ENCODE data around the gene NUDT9. TPM values are rescaled to one million over a fixed set of nuclear protein-coding genes. Genes with fewer than 3 reads are reported as not detected.

NUDT9 gene
- total RNA-seq, 1 donor from 2014 or later, result 29.4 TPM

- ATAC-seq (no peak), DNase-seq (ENCODE audit: low spot score) (no peak)
- intact Hi-C loops (cut with DNase I), result no loop called here
These were observed 74.8 kb downstream of the NUDT9 start for GRCh38 chr4:87497159-87497558.

- ATAC-seq (no peak), DNase-seq (ENCODE audit: low spot score) (no peak)
- intact Hi-C loops (cut with DNase I), result no loop called here
These were observed 75.2 kb downstream of the NUDT9 start for GRCh38 chr4:87497578-87497977.

GRCh38 chr4:87498446-87498900 is 76.1 kb downstream of the NUDT9 start:
- ATAC-seq, result peak; percentile 41
- intact Hi-C loops (cut with DNase I), result no loop called here
- no peak for DNase-seq (ENCODE audit: low spot score)

GRCh38 chr4:87499403-87500091 is 77.2 kb downstream of the NUDT9 start:
- DNase-seq (ENCODE audit: low spot score) (no peak), ATAC-seq (peak; percentile 75)
- intact Hi-C loops (cut with DNase I), result no loop called here

- intact Hi-C loops (cut with DNase I), result no loop called here
- no peak for DNase-seq (ENCODE audit: low spot score)
- ATAC-seq, result peak; percentile 14
These were observed 77.7 kb downstream of the NUDT9 start for GRCh38 chr4:87500092-87500462.

GRCh38 chr4:87502580-87503238 is 80.3 kb downstream of the NUDT9 start:
- ATAC-seq (no peak), DNase-seq (ENCODE audit: low spot score) (no peak)
- intact Hi-C loops (cut with DNase I), result no loop called here

GRCh38 chr4:87505862-87506261 is 83.5 kb downstream of the NUDT9 start:
- ATAC-seq (no peak), DNase-seq (ENCODE audit: low spot score) (no peak)
- intact Hi-C loops (cut with DNase I), result no loop called here

- ATAC-seq, result peak; percentile 56
- DNase-seq (ENCODE audit: low spot score), result no peak
- intact Hi-C loops (cut with DNase I), result no loop called here
These were observed 84.8 kb downstream of the NUDT9 start for GRCh38 chr4:87506974-87507701.

Other genes with a start within 250 kb of the NUDT9 start
- 18.2 TPM for gene KLHL8, start 202.0 kb upstream of the NUDT9 start, total RNA-seq
- 1.4 TPM for gene HSD17B13, start 99.7 kb upstream of the NUDT9 start, total RNA-seq
- gene HSD17B11, start 31.4 kb upstream of the NUDT9 start, total RNA-seq, result 66.1 TPM
- gene SPARCL1, start 106.8 kb downstream of the NUDT9 start, total RNA-seq, result 441 TPM
- gene DSPP, start 186.0 kb downstream of the NUDT9 start, total RNA-seq, result not detected
- not detected for gene DMP1, start 227.7 kb downstream of the NUDT9 start, total RNA-seq